Measurements from ENCODE around the gene TMEM179B. TPM values are rescaled to one million over a fixed set of nuclear protein-coding genes. Genes with fewer than 3 reads are reported as not detected.
"Not testable (repeated sequence)": the region's sequence is repeated elsewhere in the genome, so short reads cannot be mapped to it uniquely, and the experiment has no call there.

TMEM179B gene
- total RNA-seq = 102 TPM

GRCh38 chr11:62787005-62787759 lies at the start of gene TMEM179B:
TSS of gene TMEM179B (plus strand) at chr11:62787402. CDS start at chr11:62787432, 30 bp downstream.
- Histone ChIP-seq H3K4me3 (peak within 1 kb of the TSS; percentile 78 to 94), H3K4me1 (peaks cover 4 to 25% of the 10 kb centered on the region in 2 donors)
- intact Hi-C loops (cut with DNase I) = loop anchor here (1.0 kb wide), 2 partner anchors 18 to 59 kb away; partner anchors contain the start of genes NXF1 and TTC9C

GRCh38 chr11:62747475-62748160 lies 39.6 kb upstream of the TMEM179B start:
- no peak for TF ChIP-seq CTCF (IDR thresholded peaks at IDR 0.05)
- H3K4me3 ChIP-seq = no peak overlapping the region
- H3K27me3 ChIP-seq = no peaks in the 10 kb centered on the region
- H3K36me3 ChIP-seq = peaks cover 0 to 11% of the 10 kb centered on the region in 2 donors
- H3K9me3 ChIP-seq = no peaks in the 10 kb centered on the region
- intact Hi-C loops (cut with DNase I) = no loop called here
- no peak overlapping the region for H3K27ac ChIP-seq
- no peak for DNase-seq (ENCODE audit: low spot score in 2 of 2)
- peaks cover 2% of the 10 kb centered on the region in 2 donors for H3K4me1 ChIP-seq

More at GRCh38 chr11:62787005-62787759, at the start of gene TMEM179B:
- Histone ChIP-seq H3K27me3 (no peaks in the 10 kb centered on the region), H3K27ac (peak within 1 kb of the TSS; percentile 86 to 97), H3K36me3 (peaks cover 5 to 21% of the 10 kb centered on the region in 2 donors), H3K9me3 (no peaks in the 10 kb centered on the region)
- peak; percentile 96 to 100 for DNase-seq (ENCODE audit: low spot score in 2 of 2)
- peak; percentile 59 to 75 (median 62) for TF ChIP-seq CTCF (IDR thresholded peaks at IDR 0.05)

GRCh38 chr11:62749931-62750330 lies 37.3 kb upstream of the TMEM179B start:
- DNase-seq (ENCODE audit: low spot score in 2 of 2); intact Hi-C loops (cut with DNase I): not testable (repeated sequence)

GRCh38 chr11:62752177-62752785 lies 34.9 kb upstream of the TMEM179B start:
- peaks cover 11 to 15% of the 10 kb centered on the region in 2 donors for H3K4me1 ChIP-seq
- H3K36me3 ChIP-seq = peaks cover 0 to 14% of the 10 kb centered on the region in 2 donors
- intact Hi-C loops (cut with DNase I) = no loop called here
- no peaks in the 10 kb centered on the region for H3K27me3 ChIP-seq
- H3K27ac ChIP-seq = no peak overlapping the region
- H3K4me3 ChIP-seq = no peak overlapping the region
- no peak for TF ChIP-seq CTCF (IDR thresholded peaks at IDR 0.05)
- no peaks in the 10 kb centered on the region for H3K9me3 ChIP-seq
- no peak for DNase-seq (ENCODE audit: low spot score in 2 of 2)

More at GRCh38 chr11:62749931-62750330, 37.3 kb upstream of the TMEM179B start:
- Histone ChIP-seq H3K4me1 (peaks cover 11 to 15% of the 10 kb centered on the region in 2 donors), H3K36me3 (peaks cover 0 to 14% of the 10 kb centered on the region in 2 donors)
- H3K4me3 ChIP-seq, H3K9me3 ChIP-seq, H3K27me3 ChIP-seq, H3K27ac ChIP-seq: not testable (repeated sequence)

GRCh38 chr11:62752994-62753735 lies 34.0 kb upstream of the TMEM179B start:
- H3K27me3 ChIP-seq = no peaks in the 10 kb centered on the region
- intact Hi-C loops (cut with DNase I) = loop anchor here (1.0 kb wide), 1 partner anchor 25 kb away; the partner anchor contains the start of gene TTC9C
- peaks cover 11 to 15% of the 10 kb centered on the region in 2 donors for H3K4me1 ChIP-seq
- H3K27ac ChIP-seq = peak overlapping the region; percentile 86
- TF ChIP-seq CTCF (IDR thresholded peaks at IDR 0.05) = no peak
- no peak for DNase-seq (ENCODE audit: low spot score in 2 of 2)
- H3K9me3 ChIP-seq = no peaks in the 10 kb centered on the region
- peak overlapping the region; percentile 65 to 72 for H3K4me3 ChIP-seq
- H3K36me3 ChIP-seq = peaks cover 0 to 14% of the 10 kb centered on the region in 2 donors

All from ascending aorta (tissue), 2 donors.